DMS 273 treated with DMSO at 0.1 percent for 48 hours (cell line): Measurements from ENCODE around the gene CLEC2B.

Experiments used
- DNase-seq: peaks from one replicate; lab custom pipeline; 2025; lab: John Stamatoyannopoulos, UW

The CLEC2B gene

DNA sequence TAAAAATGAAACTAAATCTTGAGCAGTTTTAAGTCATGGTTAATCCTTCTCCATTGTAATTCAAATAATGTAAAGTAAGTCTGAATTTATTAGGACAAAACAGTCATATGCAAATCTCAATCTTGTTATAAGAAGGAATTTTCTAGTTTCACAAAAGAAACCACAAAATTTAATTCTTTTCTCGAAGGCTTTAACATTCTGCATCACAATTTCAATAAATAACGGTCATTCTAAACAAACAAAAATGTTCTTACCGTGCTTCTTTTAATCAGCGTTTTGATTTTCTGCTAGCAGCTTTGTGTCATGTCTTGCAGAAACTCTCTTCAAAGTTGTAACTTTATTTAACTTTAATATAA lies 225 bp downstream of the CLEC2B start:
- no peak for DNase-seq

DNA sequence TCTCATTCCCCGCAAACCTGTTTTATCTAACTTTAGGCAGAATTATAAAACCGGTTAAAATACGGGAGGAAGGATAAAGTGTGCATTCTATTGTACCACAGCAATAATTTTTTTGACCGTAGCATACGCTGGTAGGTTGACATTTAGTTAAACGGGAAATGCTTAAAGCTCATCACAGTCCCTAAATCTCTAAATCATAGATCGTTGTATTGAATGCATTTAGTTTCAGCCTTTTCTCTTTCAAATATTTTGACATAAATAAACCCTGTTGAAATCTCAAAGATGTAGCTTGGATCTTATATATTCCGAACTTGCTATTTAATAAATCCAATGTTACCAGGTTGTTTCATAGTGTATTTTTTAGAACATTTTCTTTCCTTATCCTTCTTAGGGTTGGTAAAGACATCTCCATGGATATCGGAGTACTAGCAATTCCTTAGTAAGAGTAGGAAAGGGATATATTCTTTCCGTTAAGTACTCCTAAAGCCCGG lies 798 bp downstream of the CLEC2B start:
- no peak for DNase-seq

GRCh38 chr12:9867531-9867930 lies 1.6 kb downstream of the CLEC2B start:
- DNase-seq = no peak

GRCh38 chr12:9866860-9867269 lies 2.3 kb downstream of the CLEC2B start:
- DNase-seq = no peak

DNA sequence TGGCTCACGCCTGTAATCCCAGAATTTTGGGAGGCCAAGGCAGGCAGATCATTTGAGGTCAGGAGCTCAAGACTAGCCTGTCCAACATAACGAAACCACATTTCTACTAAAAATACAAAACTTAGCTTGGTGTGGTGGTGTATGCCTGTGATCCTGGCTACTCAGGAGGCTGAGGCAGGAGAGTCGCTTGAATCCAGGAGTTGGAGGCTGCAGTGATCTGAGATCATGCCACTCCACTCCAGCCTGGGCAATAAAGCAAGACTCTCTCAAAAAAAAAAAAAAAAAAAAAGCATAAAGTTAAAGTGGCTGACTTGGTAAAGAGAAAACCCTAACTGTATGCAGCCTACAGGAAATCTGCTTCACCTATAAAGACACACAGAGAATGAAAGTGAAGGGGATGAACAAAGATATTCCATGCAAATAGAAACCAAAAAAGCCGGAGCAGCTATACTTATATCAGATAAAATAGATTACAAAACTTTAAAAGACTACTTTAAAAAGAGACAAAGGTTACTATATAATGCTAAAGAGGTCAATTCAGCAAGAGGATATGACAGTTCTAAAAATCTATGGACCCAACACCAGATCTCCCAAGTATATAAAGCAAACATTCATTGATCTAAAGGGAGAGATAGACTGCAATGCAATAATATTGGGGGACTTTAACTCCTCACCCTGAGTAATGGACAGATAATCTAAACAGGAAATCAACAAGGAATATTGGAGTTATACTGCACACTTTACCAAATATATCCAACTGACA lies 4.1 kb downstream of the CLEC2B start:
- no peak for DNase-seq

- DNase-seq = no peak
Measured at GRCh38 chr12:9858135-9858534, 11.0 kb downstream of the CLEC2B start.

DNA sequence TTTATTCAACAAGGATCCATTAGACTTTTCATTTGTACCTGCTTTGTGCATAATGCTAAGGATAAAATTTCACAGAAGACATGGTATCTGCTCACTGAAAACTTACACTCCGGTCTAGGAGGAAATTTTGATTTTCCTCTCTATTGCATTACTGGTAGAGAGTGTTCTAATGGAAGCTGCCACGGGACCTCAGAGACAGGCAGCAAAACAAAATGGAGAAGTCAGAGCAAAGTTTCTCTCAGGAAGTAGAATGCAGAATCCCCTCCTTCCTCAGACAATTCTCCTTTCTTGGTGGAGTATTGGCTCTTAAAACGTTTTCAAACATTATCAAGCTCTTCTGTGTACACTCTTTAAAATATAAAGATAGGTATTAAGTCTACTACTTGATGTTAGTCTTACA lies 12.3 kb downstream of the CLEC2B start:
- DNase-seq = no peak

DNA sequence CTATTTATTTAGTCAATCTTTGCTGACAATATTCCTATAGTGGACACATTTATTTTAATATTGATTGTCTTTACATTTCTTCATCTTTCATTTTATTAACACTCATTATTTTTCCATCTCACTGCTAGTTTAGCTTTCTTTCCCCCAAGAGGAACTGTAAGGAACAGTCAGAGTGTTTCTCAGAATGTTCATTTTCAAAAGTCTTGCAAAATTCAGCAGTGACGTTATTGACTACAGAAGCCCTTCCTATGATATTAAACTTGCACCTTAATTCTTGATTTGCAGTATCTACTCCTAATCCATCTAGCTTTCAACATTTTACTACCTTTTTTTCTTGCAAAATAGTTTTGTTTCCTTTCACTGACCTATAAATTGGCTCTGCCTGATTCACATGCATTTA lies 13.0 kb downstream of the CLEC2B start:
- no peak for DNase-seq

DNA sequence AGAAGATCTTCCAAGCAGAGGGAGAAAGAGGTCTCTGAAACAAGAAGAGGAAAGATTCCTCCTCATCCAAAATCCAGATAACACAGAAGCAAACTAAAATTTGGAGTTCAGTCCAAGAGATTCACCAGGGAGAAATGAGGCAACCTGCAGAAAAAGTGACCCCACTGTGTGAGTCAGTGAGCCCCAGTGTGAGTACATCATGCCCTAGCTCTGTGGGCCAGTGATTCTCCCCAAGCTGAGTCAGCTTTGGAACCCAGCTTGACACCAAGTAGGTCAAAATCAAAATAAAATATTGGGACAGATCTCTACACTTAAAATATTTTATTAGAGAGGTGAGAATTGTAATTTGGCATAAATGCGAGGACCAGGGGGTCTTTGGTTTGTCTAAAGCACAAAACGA lies 17.2 kb downstream of the CLEC2B start:
- DNase-seq = no peak

DNA sequence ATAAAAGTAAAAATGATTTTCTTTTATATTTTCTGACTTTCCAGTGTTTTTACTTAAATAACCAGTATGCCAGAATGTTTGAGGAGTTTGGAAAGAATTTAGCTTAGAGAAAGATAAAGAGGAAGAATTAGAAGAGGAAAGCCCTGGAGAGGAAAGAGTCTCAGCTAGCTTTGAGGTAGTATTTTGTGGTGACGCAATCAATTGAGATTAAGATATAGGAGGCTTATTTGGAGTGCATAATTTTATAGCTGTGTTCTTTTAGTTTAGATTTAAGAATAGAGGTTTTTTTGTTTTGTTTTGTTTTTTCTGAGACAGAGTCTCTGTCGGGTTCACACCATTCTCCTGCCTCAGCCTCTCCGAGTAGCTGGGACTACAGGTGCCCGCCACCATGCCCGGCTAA lies 18.1 kb downstream of the CLEC2B start:
- DNase-seq = no peak

DNA sequence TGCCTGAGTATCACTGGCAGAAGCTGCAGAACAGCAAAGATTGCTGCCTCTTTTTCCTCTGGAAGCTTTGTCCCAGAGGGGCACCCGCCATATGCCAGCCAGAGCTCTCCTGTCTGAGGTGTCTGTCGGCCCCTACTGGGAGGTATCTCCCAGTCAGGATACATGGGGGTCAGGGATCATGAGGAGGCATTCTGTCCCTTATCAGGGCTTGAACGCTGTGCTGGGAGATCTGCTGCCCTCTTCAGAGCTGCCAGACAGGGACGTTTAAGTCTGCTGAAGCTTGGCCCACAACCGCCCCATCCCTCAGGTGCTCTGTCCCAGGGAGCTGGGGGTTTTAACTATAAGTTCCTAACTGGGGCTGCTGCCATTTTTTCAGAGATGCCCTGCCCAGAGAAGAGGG lies 20.3 kb downstream of the CLEC2B start:
- no peak for DNase-seq

- no peak for DNase-seq
Measured at GRCh38 chr12:9843407-9843806, 25.7 kb downstream of the CLEC2B start.

GRCh38 chr12:9831720-9832119 lies 37.4 kb downstream of the CLEC2B start:
- no peak for DNase-seq

DNA sequence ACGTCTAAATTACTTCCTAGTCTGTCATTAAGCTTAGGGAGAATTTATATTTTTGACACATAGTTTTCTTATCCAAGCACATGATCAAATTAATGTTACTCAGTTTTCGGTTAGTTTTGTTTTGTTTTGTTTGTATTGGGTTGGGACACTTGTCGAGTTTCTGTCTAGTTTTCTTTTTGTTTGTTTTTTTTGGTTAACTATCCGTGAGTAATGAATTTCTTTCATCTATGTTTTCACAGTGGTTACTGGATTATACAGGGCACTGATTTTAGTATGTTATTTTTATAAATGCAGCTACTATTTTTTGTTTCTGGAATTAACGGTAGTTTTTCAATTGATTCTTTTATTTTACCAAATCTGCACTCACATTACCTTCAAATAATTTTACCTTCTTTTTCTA lies 39.2 kb downstream of the CLEC2B start:
- no peak for DNase-seq

- DNase-seq = no peak
Measured at GRCh38 chr12:9829483-9829882, 39.7 kb downstream of the CLEC2B start.

DNA sequence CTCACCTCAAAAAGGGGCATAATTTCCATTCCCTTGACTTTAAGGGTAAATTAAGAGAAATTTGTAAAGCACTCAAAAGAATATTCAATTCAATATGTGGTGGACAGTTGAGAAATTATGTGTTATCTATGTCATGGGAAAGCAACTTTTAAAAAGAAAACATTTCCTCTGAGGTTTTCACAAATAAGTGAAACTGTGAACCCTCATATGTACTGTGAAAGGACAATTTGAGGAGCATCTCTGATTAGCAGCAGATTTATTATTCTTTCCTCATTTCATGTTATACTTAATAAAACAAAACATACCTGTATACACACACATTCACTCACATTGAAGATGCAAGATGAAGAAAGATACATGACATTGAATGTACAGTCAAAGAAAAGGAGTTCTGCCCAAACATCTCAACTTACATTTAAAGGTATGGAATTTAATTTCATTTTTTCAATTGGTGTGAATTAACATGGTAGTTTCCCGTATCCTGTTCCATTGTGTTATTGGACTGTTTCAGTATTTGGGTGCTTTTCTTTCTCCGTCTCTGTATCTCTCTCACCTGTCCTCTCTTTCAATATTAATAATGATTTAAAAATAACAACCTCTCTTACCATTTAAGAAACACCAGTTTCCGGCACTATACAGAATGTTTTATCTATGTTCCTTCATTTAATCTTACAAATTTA lies 41.8 kb downstream of the CLEC2B start, which contains the start of gene KLRF1:
Gene KLRF1 (plus strand): TSS at position 273 of the 680 bp plus-strand sequence. CDS start 64 bp downstream, at position 337.
- no peak for DNase-seq

DNA sequence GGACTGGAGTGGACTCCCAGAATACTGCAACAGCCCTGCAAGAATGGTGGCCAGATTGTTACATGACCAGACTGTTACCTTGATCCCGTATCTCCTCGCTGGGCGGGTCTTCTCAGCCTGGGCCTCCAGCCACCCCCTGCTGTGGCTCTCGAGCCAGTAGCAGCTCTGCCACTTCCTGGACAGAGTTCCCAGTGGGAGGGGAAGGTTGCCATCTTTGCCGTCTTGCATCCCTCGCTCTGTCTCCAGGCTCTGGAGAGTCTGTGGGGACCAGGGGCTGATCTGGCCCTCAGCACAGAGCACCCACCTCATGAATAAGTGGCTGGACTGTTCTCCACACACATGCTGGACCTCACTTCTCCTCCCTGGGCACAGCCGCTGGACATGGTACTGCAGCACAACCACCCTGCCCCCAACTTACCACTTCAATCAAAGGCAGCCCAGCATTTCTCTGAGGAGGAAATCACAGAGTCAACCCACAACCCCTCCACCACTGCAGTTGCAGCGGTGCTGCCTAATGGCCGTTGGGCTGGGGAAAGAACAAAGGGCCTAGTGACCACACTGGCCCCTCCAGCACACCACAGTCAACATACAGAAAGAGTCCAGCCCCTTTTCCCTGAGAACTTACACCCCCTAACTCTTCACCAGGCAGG lies 48.7 kb downstream of the CLEC2B start:
- DNase-seq = no peak

- no peak for DNase-seq
Measured at GRCh38 chr12:9813821-9814798, 55.0 kb downstream of the CLEC2B start.

GRCh38 chr12:9811621-9812020 lies 57.5 kb downstream of the CLEC2B start:
- DNase-seq = no peak

- DNase-seq = no peak
Measured at GRCh38 chr12:9810671-9811070, 58.5 kb downstream of the CLEC2B start.

- no peak for DNase-seq
Measured at GRCh38 chr12:9809866-9810265, 59.3 kb downstream of the CLEC2B start.

DNA sequence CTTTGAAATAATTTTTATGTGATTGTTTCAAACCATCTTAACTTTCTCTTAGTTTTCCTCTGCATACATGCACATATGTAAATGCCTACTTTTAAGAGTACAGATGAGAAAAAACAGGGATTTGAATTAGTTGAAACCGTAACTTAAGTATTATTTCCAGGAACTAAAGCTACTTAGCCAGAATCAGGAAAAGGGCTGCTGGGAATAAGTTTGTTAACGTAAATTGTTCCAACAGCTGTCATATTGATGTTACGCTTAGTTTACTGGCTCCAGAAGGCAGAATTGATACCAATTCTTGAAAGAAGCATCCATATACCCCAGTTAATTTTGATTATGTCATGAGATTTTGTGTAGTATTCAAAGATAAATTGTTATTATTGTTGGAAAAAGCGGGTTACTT lies 59.8 kb downstream of the CLEC2B start:
- DNase-seq = no peak
